H9 (cell line): Measurements from ENCODE around the gene NUBPL. TPM values are rescaled to one million over a fixed set of nuclear protein-coding genes. Genes with fewer than 3 reads are reported as not detected.
"Not testable (repeated sequence)": the region's sequence is repeated elsewhere in the genome, so short reads cannot be mapped to it uniquely, and the experiment has no call there.

ENCODE experiments used
- DNase-seq: peaks from one replicate; pipeline ENCODE4 v3.0.0-alpha.2; 2017
- H2AFZ ChIP-seq: one replicate; pipeline ENCODE4 v1.6.1; 2013; ENCODE audit warnings: mild to moderate bottlenecking, low read length, control low read depth, moderate library complexity
- H2AK5ac ChIP-seq: 2 replicates; pipeline ENCODE4 v1.6.1; 2013; ENCODE audit warnings: low read length, control low read depth, mixed read lengths; ENCODE audit not compliant: insufficient read length
- H2BK120ac ChIP-seq: one replicate; pipeline ENCODE4 v1.6.1; 2013; ENCODE audit warnings: low read depth, mild to moderate bottlenecking, low read length, control low read depth, inconsistent platforms; ENCODE audit not compliant: poor library complexity, severe bottlenecking
- H2BK12ac ChIP-seq: 2 replicates; pipeline ENCODE4 v1.6.1; 2013; ENCODE audit warnings: low read length, control low read depth, mixed read lengths, low read depth; ENCODE audit not compliant: insufficient read length
- H2BK15ac ChIP-seq: 2 replicates; pipeline ENCODE4 v1.6.1; 2013; ENCODE audit warnings: low read depth, low read length, control low read depth
- H2BK20ac ChIP-seq: one replicate; pipeline ENCODE4 v1.6.1; 2013; ENCODE audit warnings: low read depth, mild to moderate bottlenecking, low read length, control low read depth, inconsistent platforms; ENCODE audit not compliant: poor library complexity, severe bottlenecking
- H2BK5ac ChIP-seq: 2 replicates; pipeline ENCODE4 v1.6.1; 2013; ENCODE audit warnings: low read length, control low read depth, mixed read lengths; ENCODE audit not compliant: insufficient read length
- H3K14ac ChIP-seq: 2 replicates; pipeline ENCODE4 v1.6.1; 2013; ENCODE audit warnings: low read length, control low read depth; ENCODE audit not compliant: insufficient read depth
- H3K18ac ChIP-seq: 2 replicates; pipeline ENCODE4 v1.6.1; 2013; ENCODE audit warnings: low read depth, mild to moderate bottlenecking, mixed read lengths, low read length, control low read depth; ENCODE audit not compliant: insufficient read length
- H3K23ac ChIP-seq: 2 replicates; pipeline ENCODE4 v1.6.1; 2013; ENCODE audit warnings: low read length, control low read depth, mixed read lengths, low read depth; ENCODE audit not compliant: insufficient read length
- H3K23me2 ChIP-seq: 2 replicates; pipeline ENCODE4 v1.6.1; 2013; ENCODE audit warnings: low read depth, mild to moderate bottlenecking, mixed read lengths, low read length, control low read depth; ENCODE audit not compliant: insufficient read length, poor library complexity, severe bottlenecking
- H3K27ac ChIP-seq: 2 replicates; pipeline ENCODE4 v1.5.1; 2013; ENCODE audit warnings: low read length, control low read depth, mixed read lengths, low read depth; ENCODE audit not compliant: insufficient read length
- H3K27me3 ChIP-seq: 2 replicates; pipeline ENCODE4 v1.6.1; 2013; ENCODE audit warnings: low read length, control low read depth, inconsistent platforms; ENCODE audit not compliant: insufficient read depth
- H3K4ac ChIP-seq: 2 replicates; pipeline ENCODE4 v1.6.1; 2013; ENCODE audit warnings: low read depth, mild to moderate bottlenecking, control low read depth, inconsistent platforms, low read length, moderate library complexity
- H3K4me1 ChIP-seq: 2 replicates; pipeline ENCODE4 v1.6.1; 2013; ENCODE audit warnings: low read length, control low read depth, inconsistent platforms; ENCODE audit not compliant: insufficient read depth
- H3K4me2 ChIP-seq: 2 replicates; pipeline ENCODE4 v1.6.1; 2013; ENCODE audit warnings: low read length, control low read depth, mixed read lengths; ENCODE audit not compliant: insufficient read length, insufficient read depth
- H3K56ac ChIP-seq: 2 replicates; pipeline ENCODE4 v1.6.1; 2013; ENCODE audit warnings: low read depth, mild to moderate bottlenecking, mixed read lengths, low read length, control low read depth; ENCODE audit not compliant: insufficient read length
- H3K79me1 ChIP-seq: 2 replicates; pipeline ENCODE4 v1.6.1; 2013; ENCODE audit warnings: low read depth, mild to moderate bottlenecking, moderate library complexity, low read length, control low read depth, inconsistent platforms; ENCODE audit not compliant: insufficient read depth, poor library complexity, severe bottlenecking
- H3K79me2 ChIP-seq: 2 replicates; pipeline ENCODE4 v1.6.1; 2013; ENCODE audit warnings: low read length, control low read depth, inconsistent platforms; ENCODE audit not compliant: insufficient read depth
- H3K9ac ChIP-seq: 2 replicates; pipeline ENCODE4 v1.6.1; 2013; ENCODE audit warnings: low read length, control low read depth, mixed read lengths; ENCODE audit not compliant: insufficient read length; ENCODE audit errors: extremely low read depth
- H3K9me3 ChIP-seq: one replicate; pipeline ENCODE4 v1.6.1; 2013; ENCODE audit warnings: low read depth, low read length, inconsistent platforms; ENCODE audit not compliant: control insufficient read depth
- H3T11ph ChIP-seq: one replicate; pipeline ENCODE4 v1.6.1; 2013; ENCODE audit warnings: mild to moderate bottlenecking, low read length, control low read depth, inconsistent platforms
- H4K20me1 ChIP-seq: one replicate; pipeline ENCODE4 v1.6.1; 2013; ENCODE audit not compliant: control insufficient read depth, insufficient read length, insufficient read depth
- H4K5ac ChIP-seq: 2 replicates; pipeline ENCODE4 v1.6.1; 2013; ENCODE audit warnings: low read depth, mild to moderate bottlenecking, mixed read lengths, low read length, control low read depth; ENCODE audit not compliant: insufficient read length
- H4K8ac ChIP-seq: replicated peaks from 2 replicates; pipeline ENCODE4 v1.6.1; 2013; ENCODE audit warnings: low read length, control low read depth, mixed read lengths, low read depth; ENCODE audit not compliant: insufficient read length
- H4K91ac ChIP-seq: 2 replicates; pipeline ENCODE4 v1.6.1; 2013; ENCODE audit warnings: low read depth, mild to moderate bottlenecking, moderate library complexity, mixed read lengths, low read length, control low read depth; ENCODE audit not compliant: insufficient read length
- H3K27ac Mint-ChIP-seq, 3 experiments: 2 replicates in 2 of 3; 3 replicates in 1 of 3; pipeline ENCODE4 v1.8.0; 2020 to 2021; ENCODE audit warnings: mixed read lengths in 3 of 3, mild to moderate bottlenecking in 1 of 3, moderate library complexity in 1 of 3
- H3K27me3 Mint-ChIP-seq: 2 replicates; pipeline ENCODE4 v1.8.0; 2021; ENCODE audit warnings: low read depth, mild to moderate bottlenecking, moderate library complexity, mixed read lengths
- H3K36me3 Mint-ChIP-seq, 3 experiments: 2 replicates in 2 of 3; 3 replicates in 1 of 3; pipeline ENCODE4 v1.8.0; 2020 to 2021; ENCODE audit warnings: low read depth in 3 of 3, mixed read lengths in 3 of 3; ENCODE audit not compliant: insufficient read depth in 1 of 3
- H3K4me1 Mint-ChIP-seq, 2 experiments: 2 replicates each; pipeline ENCODE4 v1.8.0; 2020; ENCODE audit warnings: mixed read lengths in 2 of 2
- H3K4me3 Mint-ChIP-seq, 2 experiments: 2 replicates in 1 of 2; 3 replicates in 1 of 2; pipeline ENCODE4 v1.8.0; 2020 to 2021; ENCODE audit warnings: mild to moderate bottlenecking in 2 of 2, mixed read lengths in 2 of 2, moderate library complexity in 1 of 2
- H3K9me3 Mint-ChIP-seq, 2 experiments: 2 replicates in 1 of 2; 3 replicates in 1 of 2; pipeline ENCODE4 v1.8.0; 2020; ENCODE audit warnings: mild to moderate bottlenecking in 2 of 2, mixed read lengths in 2 of 2, moderate library complexity in 1 of 2
- WGBS: extraction: QIAGEN DNeasy Blood & Tissue Kit; methylation state at CpG from one replicate; pipeline ENCODE4 v1.1.7; 2013; ENCODE audit warnings: missing lambda C conversion rate, low lambda C conversion rate, mixed read lengths; ENCODE audit not compliant: insufficient read length; ENCODE audit errors: extremely low coverage; 5-methylcytosine and 5-hydroxymethylcytosine counted together
- total RNA-seq: library from RNA; stranded (reverse); gene quantifications from 2 replicates; pipeline ENCODE4 v1.2.1, GENCODE V29; 2021
- TF ChIP-seq, protein P1 (sequence below): fragments of 200-600 bp; sonication (generic); conservative IDR thresholded peaks from 3 replicates; pipeline ENCODE4 v1.8.0; 2021; ENCODE audit warnings: antibody characterized with exemption, mild to moderate bottlenecking

The NUBPL gene
- total RNA-seq, 1 experiment from 2014 or later = 14.8 TPM

DNA sequence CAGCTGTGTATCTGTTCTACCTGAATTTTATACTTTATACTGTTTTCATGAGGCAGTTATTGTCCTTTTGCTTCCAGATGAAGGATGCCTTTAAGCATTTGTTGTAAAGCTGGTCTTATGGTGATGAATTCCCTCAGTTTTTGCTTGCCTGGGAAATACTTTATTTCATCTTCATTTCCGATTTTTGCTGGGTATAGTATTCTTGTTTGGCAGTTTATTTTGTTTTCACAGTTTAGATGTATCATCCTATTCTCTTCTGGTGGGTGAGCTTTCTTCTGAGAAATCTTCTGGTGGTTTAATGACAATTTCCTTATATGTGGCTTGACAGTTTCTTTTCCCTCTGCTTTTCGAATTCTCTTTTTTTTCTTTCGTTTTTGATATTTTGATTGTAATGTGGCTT lies 188.1 kb downstream of the NUBPL start:
- Histone ChIP-seq H4K91ac (no peak overlapping the region), H3K27ac (no peak overlapping the region), H3K23ac (no peak overlapping the region), H3K23me2 (no peaks in the 10 kb centered on the region), H3K9ac (no peak overlapping the region), H2BK12ac (no peak overlapping the region), H3K79me2 (no peaks in the 10 kb centered on the region), H3K56ac (no peak overlapping the region), H3K18ac (no peak overlapping the region), H2BK15ac (no peak overlapping the region), H3T11ph (no peak overlapping the region), H3K4me2 (no peak overlapping the region), H4K5ac (no peak overlapping the region), H2AFZ (no peak overlapping the region), H3K4ac (no peak overlapping the region), H4K20me1 (no peaks in the 10 kb centered on the region), H3K9me3 (no peaks in the 10 kb centered on the region), H4K8ac (no peak overlapping the region), H2BK5ac (no peak overlapping the region), H3K14ac (no peak overlapping the region), H2BK20ac (no peak overlapping the region), H2BK120ac (no peak overlapping the region), H3K4me1 (no peaks in the 10 kb centered on the region), H2AK5ac (no peak overlapping the region), H3K79me1 (no peaks in the 10 kb centered on the region), H3K27me3 (no peaks in the 10 kb centered on the region)
- no CpG with 5 or more reads among the region's 3 CpGs for WGBS
- H3K27ac Mint-ChIP-seq = no peak overlapping the region
- TF ChIP-seq, protein P1, sequence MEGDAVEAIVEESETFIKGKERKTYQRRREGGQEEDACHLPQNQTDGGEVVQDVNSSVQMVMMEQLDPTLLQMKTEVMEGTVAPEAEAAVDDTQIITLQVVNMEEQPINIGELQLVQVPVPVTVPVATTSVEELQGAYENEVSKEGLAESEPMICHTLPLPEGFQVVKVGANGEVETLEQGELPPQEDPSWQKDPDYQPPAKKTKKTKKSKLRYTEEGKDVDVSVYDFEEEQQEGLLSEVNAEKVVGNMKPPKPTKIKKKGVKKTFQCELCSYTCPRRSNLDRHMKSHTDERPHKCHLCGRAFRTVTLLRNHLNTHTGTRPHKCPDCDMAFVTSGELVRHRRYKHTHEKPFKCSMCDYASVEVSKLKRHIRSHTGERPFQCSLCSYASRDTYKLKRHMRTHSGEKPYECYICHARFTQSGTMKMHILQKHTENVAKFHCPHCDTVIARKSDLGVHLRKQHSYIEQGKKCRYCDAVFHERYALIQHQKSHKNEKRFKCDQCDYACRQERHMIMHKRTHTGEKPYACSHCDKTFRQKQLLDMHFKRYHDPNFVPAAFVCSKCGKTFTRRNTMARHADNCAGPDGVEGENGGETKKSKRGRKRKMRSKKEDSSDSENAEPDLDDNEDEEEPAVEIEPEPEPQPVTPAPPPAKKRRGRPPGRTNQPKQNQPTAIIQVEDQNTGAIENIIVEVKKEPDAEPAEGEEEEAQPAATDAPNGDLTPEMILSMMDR = no peak
- peaks cover 0 to 3% of the 10 kb centered on the region in 2 experiments; a peak in 2 of 4 replicates for H3K4me1 Mint-ChIP-seq
- H3K36me3 Mint-ChIP-seq = peaks cover 6 to 49% (median 28%) of the 10 kb centered on the region in 3 experiments
- H3K4me3 Mint-ChIP-seq = no peak overlapping the region
- DNase-seq = no peak
- no peaks in the 10 kb centered on the region for H3K27me3 Mint-ChIP-seq
- peaks cover 53 to 54% of the 10 kb centered on the region in 2 experiments for H3K9me3 Mint-ChIP-seq

DNA sequence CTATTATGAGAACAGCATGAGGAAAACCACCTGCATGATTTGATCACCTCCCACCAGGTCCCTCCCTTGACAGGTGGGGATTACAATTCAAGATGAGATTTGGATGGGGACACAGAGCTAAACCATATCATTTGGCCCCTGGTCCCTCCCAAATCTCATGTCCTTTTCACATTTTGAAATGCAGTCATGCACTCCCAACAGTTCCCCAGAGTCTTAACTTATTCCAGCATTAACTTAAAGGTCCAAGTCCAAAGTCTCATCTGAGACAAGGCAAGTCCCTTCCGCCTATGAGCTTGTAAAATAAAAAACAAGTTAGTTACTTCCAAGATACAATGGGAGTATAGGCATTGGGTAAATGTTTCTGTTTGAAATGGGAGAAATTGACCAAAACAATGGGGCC lies 189.8 kb downstream of the NUBPL start:
- not testable (repeated sequence) for H3K4me3 Mint-ChIP-seq, H2BK120ac ChIP-seq, H4K8ac ChIP-seq, H3K27me3 ChIP-seq, H3K27ac ChIP-seq, H4K91ac ChIP-seq, H3K4ac ChIP-seq, H2BK20ac ChIP-seq, H2AK5ac ChIP-seq, H3T11ph ChIP-seq, H3K9ac ChIP-seq, H3K4me2 ChIP-seq, H2BK12ac ChIP-seq, H2AFZ ChIP-seq, H2BK15ac ChIP-seq, H4K20me1 ChIP-seq, H3K9me3 ChIP-seq, H3K27ac Mint-ChIP-seq, H3K4me1 Mint-ChIP-seq, H3K23me2 ChIP-seq, H4K5ac ChIP-seq, H3K27me3 Mint-ChIP-seq, H3K18ac ChIP-seq, H3K23ac ChIP-seq, H3K56ac ChIP-seq, H3K79me2 ChIP-seq, H3K79me1 ChIP-seq, H3K4me1 ChIP-seq, H2BK5ac ChIP-seq, H3K14ac ChIP-seq, DNase-seq
- WGBS = no CpG with 5 or more reads among the region's 1 CpG
- Mint-ChIP-seq H3K36me3 (peaks cover 8 to 42% (median 30%) of the 10 kb centered on the region in 3 experiments), H3K9me3 (peaks cover 50 to 55% of the 10 kb centered on the region in 2 experiments)
